Liver (tissue), 9 donors: Measurements from ENCODE around the gene XDH. TPM values are rescaled to one million over a fixed set of nuclear protein-coding genes. Genes with fewer than 3 reads are reported as not detected.

Experiments used
- DNase-seq: peaks from one replicate; pipeline ENCODE4 v3.0.0-alpha.2; 2017; ENCODE audit warnings: low spot score
- H3K27ac ChIP-seq, 2 donors: one replicate each; pipeline ENCODE4 v1.7.0; 2013; ENCODE audit warnings: inconsistent platforms in 2 of 2, low read length in 2 of 2, control low read depth in 1 of 2, low read depth in 1 of 2, mild to moderate bottlenecking in 1 of 2
- H3K27me3 ChIP-seq, 4 donors: one replicate each; pipeline versions ENCODE4 v1.6.1 to v1.7.0; 2013; ENCODE audit warnings: low read length in 3 of 4, inconsistent platforms in 1 of 4, mild to moderate bottlenecking in 1 of 4, moderate library complexity in 1 of 4; ENCODE audit not compliant: control insufficient read depth in 4 of 4, insufficient read depth in 4 of 4
- H3K36me3 ChIP-seq, 4 donors: one replicate each; pipeline versions ENCODE4 v1.6.1 to v1.7.0; 2013; ENCODE audit warnings: low read length in 3 of 4, mild to moderate bottlenecking in 3 of 4, low read depth in 1 of 4, moderate library complexity in 1 of 4; ENCODE audit not compliant: control insufficient read depth in 4 of 4, insufficient read depth in 3 of 4
- H3K4me1 ChIP-seq, 4 donors: one replicate each; pipeline versions ENCODE4 v1.6.1 to v1.7.0; 2013; ENCODE audit warnings: low read length in 3 of 4, mild to moderate bottlenecking in 3 of 4, moderate library complexity in 1 of 4; ENCODE audit not compliant: control insufficient read depth in 4 of 4, insufficient read depth in 4 of 4
- H3K4me3 ChIP-seq, 3 donors: one replicate each; pipeline versions ENCODE4 v1.6.1 to v1.7.0; 2013; ENCODE audit warnings: low read length in 3 of 3, control low read depth in 1 of 3, low read depth in 1 of 3, mild to moderate bottlenecking in 1 of 3
- H3K9ac ChIP-seq, 2 donors: one replicate each; pipeline ENCODE4 v1.7.0; 2013; ENCODE audit warnings: low read length in 2 of 2, mild to moderate bottlenecking in 2 of 2, moderate library complexity in 2 of 2, control low read depth in 1 of 2, low read depth in 1 of 2
- H3K9me3 ChIP-seq, 4 donors: one replicate each; pipeline versions ENCODE4 v1.6.1 to v1.7.0; 2013; ENCODE audit warnings: low read length in 3 of 4; ENCODE audit not compliant: control insufficient read depth in 4 of 4
- EGR1 ChIP-seq, 2 donors: IDR thresholded peaks; 2 replicates each; pipeline ENCODE4 v1.6.1; 2016 to 2018; ENCODE audit warnings: antibody characterized with exemption in 2 of 2, low read depth in 2 of 2
- FOXA1 ChIP-seq: IDR thresholded peaks from 2 replicates; pipeline ENCODE4 v1.6.1; 2016; ENCODE audit warnings: antibody characterized with exemption
- FOXA2 ChIP-seq: IDR thresholded peaks from 2 replicates; pipeline ENCODE4 v1.6.1; 2016; ENCODE audit warnings: antibody characterized with exemption
- HNF4A ChIP-seq, 2 donors: conservative IDR thresholded peaks; 2 replicates each; pipeline ENCODE4 v1.6.1; 2016; ENCODE audit warnings: antibody characterized with exemption in 2 of 2, mild to moderate bottlenecking in 2 of 2
- HNF4G ChIP-seq: IDR thresholded peaks from 2 replicates; pipeline ENCODE4 v1.6.1; 2016; ENCODE audit warnings: antibody characterized with exemption
- JUND ChIP-seq, 2 donors: IDR thresholded peaks; 2 replicates each; pipeline ENCODE4 v1.6.1; 2016; ENCODE audit warnings: antibody characterized with exemption in 2 of 2
- MAX ChIP-seq: IDR thresholded peaks from 2 replicates; pipeline ENCODE4 v1.6.1; 2016; ENCODE audit warnings: antibody characterized with exemption
- NR2F2 ChIP-seq: IDR thresholded peaks from 2 replicates; pipeline ENCODE4 v1.6.1; 2016; ENCODE audit warnings: antibody characterized with exemption
- RAD21 ChIP-seq, 2 donors: IDR thresholded peaks; 2 replicates each; pipeline ENCODE4 v1.6.1; 2016; ENCODE audit warnings: antibody characterized with exemption in 2 of 2, mild to moderate bottlenecking in 2 of 2
- RXRA ChIP-seq, 2 donors: IDR thresholded peaks; 2 replicates each; pipeline ENCODE4 v1.6.1; 2017 to 2018; ENCODE audit warnings: antibody characterized with exemption in 2 of 2, mild to moderate bottlenecking in 1 of 2
- SP1 ChIP-seq: IDR thresholded peaks from 2 replicates; pipeline ENCODE4 v1.6.1; 2018; ENCODE audit warnings: antibody characterized with exemption, mild to moderate bottlenecking
- TAF1 ChIP-seq: conservative IDR thresholded peaks from 2 replicates; pipeline ENCODE4 v1.6.1; 2016; ENCODE audit warnings: antibody characterized with exemption, mild to moderate bottlenecking
- YY1 ChIP-seq: IDR thresholded peaks from 2 replicates; pipeline ENCODE4 v1.6.1; 2016; ENCODE audit warnings: antibody characterized with exemption, mild to moderate bottlenecking
- ZBTB33 ChIP-seq: IDR thresholded peaks from 2 replicates; pipeline ENCODE4 v1.6.1; 2016; ENCODE audit warnings: antibody characterized with exemption
- WGBS: extraction: QIAGEN DNeasy Blood & Tissue Kit; methylation state at CpG from one replicate; pipeline ENCODE4 v1.1.7; 2013; 5-methylcytosine and 5-hydroxymethylcytosine counted together
- polyA plus RNA-seq, 2 donors: library from polyadenylated mRNA; stranded (reverse) in 1 of 2; unstranded in 1 of 2; fragments of 200-250 nt in 1 of 2; fragments of >200 nt in 1 of 2; fragmentation: Nextera tagmentation in 1 of 2; extraction: Ambion mirVana in 1 of 2; gene quantifications; one replicate each; pipeline versions ENCODE4 v1.2.1 to v1.2.3, GENCODE V29; 2013 to 2015
- total RNA-seq, 2 donors: library from RNA; depleted of rRNA; stranded (reverse); fragments of >200 nt; gene quantifications; one replicate each; pipeline ENCODE4 v1.2.3, GENCODE V29; 2014
- TF ChIP-seq, protein P1 (sequence below): fragments of 150-350 bp; IDR thresholded peaks from 2 replicates; pipeline ENCODE4 v1.5.1; 2017; ENCODE audit warnings: improper control_type of control experiment, low read depth, low read length; ENCODE audit not compliant: missing input control
- TF ChIP-seq, protein P2 (sequence below): IDR thresholded peaks from 2 replicates; pipeline ENCODE4 v1.6.1; 2016; ENCODE audit warnings: antibody characterized with exemption
- donor health status: healthy.
- donor health status: healthy.
- donor health status: healthy.
- donor health status: healthy.
- donor health status: healthy.

The XDH gene
- total and polyA plus RNA-seq, 4 donors = 6.8 to 76.6 (median 12.0) TPM

DNA sequence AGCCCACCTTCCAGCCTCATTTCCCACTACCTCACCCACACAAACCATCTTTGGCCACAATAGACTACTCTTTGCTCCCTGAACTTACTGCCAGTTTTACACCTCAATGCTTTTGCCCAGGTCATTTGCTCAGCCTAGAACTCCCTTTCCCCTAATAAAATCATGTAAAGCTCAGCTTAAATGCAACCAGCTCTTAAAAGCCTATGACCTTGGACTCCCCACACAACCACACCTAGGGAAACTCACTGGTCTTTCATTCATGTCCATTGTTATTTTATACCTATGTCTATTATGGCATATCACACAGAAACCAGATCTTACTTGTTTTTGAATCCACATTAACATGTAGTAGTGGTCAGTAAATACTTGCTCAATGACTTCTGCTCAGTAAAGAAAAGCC is 14.5 kb upstream of the XDH start:
- no peak overlapping the region for H3K9ac ChIP-seq
- H3K27me3 ChIP-seq = no peaks in the 10 kb centered on the region
- no peaks in the 10 kb centered on the region for H3K36me3 ChIP-seq
- no peaks in the 10 kb centered on the region for H3K9me3 ChIP-seq
- TF ChIP-seq, protein P1, sequence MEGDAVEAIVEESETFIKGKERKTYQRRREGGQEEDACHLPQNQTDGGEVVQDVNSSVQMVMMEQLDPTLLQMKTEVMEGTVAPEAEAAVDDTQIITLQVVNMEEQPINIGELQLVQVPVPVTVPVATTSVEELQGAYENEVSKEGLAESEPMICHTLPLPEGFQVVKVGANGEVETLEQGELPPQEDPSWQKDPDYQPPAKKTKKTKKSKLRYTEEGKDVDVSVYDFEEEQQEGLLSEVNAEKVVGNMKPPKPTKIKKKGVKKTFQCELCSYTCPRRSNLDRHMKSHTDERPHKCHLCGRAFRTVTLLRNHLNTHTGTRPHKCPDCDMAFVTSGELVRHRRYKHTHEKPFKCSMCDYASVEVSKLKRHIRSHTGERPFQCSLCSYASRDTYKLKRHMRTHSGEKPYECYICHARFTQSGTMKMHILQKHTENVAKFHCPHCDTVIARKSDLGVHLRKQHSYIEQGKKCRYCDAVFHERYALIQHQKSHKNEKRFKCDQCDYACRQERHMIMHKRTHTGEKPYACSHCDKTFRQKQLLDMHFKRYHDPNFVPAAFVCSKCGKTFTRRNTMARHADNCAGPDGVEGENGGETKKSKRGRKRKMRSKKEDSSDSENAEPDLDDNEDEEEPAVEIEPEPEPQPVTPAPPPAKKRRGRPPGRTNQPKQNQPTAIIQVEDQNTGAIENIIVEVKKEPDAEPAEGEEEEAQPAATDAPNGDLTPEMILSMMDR = no peak
- TF ChIP-seq RXRA (IDR thresholded peaks at IDR 0.05) = no peak
- TF ChIP-seq JUND (IDR thresholded peaks at IDR 0.05) = no peak
- no peak for TF ChIP-seq NR2F2
- TF ChIP-seq EGR1 (IDR thresholded peaks at IDR 0.05; ENCODE audit: low read depth in 2 of 2) = no peak
- no peak for TF ChIP-seq FOXA1
- no peak for DNase-seq
- H3K4me3 ChIP-seq = no peak overlapping the region
- no peak overlapping the region for H3K27ac ChIP-seq
- H3K4me1 ChIP-seq = no peaks in the 10 kb centered on the region

- Histone ChIP-seq H3K9ac (no peak overlapping the region), H3K4me3 (no peak overlapping the region), H3K27me3 (no peaks in the 10 kb centered on the region), H3K36me3 (no peaks in the 10 kb centered on the region), H3K4me1 (no peaks in the 10 kb centered on the region), H3K27ac (no peak overlapping the region), H3K9me3 (no peaks in the 10 kb centered on the region)
- 81% methylated on average over 4 of the region's 4 CpGs for WGBS
- DNase-seq = no peak
- TF ChIP-seq, protein P1 = peak; percentile 28
- peak; percentile 39 to 78 for TF ChIP-seq RAD21 (IDR thresholded peaks at IDR 0.05)
- no peak for TF ChIP-seq YY1
Observed at GRCh38 chr2:31428001-31428418, 13.5 kb upstream of the XDH start.

DNA sequence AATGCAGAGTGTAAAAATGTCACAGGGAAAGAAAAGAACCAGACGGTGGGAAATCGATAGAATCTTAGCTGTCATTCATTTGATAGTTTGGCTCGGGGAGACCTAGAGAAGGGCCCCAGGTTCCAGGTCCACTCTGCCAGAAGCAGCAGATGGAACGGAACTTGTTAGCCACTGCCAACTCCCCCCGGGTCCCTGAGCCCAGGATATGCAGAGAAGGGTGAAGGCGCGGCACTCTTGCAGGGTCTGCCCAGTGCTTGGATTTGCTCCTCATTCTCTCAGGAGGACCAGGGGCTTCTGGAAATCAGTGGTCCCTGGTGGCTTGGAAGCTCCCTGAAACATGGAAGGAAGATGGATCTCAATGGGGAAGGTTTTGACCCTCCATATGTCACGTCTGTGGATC is 11.6 kb upstream of the XDH start:
- DNase-seq = no peak
- Histone ChIP-seq H3K36me3 (peaks cover 0 to under 1% (median 0%) of the 10 kb centered on the region in 4 donors), H3K27ac (no peak overlapping the region), H3K4me3 (no peak overlapping the region), H3K4me1 (no peaks in the 10 kb centered on the region), H3K9me3 (no peaks in the 10 kb centered on the region), H3K9ac (no peak overlapping the region), H3K27me3 (no peaks in the 10 kb centered on the region)
- 96% methylated on average over 8 of the region's 8 CpGs for WGBS
- TF ChIP-seq TAF1 (no peak), HNF4G (no peak), RXRA (IDR thresholded peaks at IDR 0.05) (no peak), EGR1 (IDR thresholded peaks at IDR 0.05; ENCODE audit: low read depth in 2 of 2) (no peak), ZBTB33 (no peak), FOXA2 (no peak), FOXA1 (no peak), YY1 (no peak), JUND (IDR thresholded peaks at IDR 0.05) (no peak), MAX (no peak), SP1 (no peak), HNF4A (conservative IDR thresholded peaks at IDR 0.05) (no peak), RAD21 (IDR thresholded peaks at IDR 0.05) (no peak)
- TF ChIP-seq, protein P1 = no peak
- TF ChIP-seq, protein P2, sequence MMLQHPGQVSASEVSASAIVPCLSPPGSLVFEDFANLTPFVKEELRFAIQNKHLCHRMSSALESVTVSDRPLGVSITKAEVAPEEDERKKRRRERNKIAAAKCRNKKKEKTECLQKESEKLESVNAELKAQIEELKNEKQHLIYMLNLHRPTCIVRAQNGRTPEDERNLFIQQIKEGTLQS = no peak
